ENCODE measurements around the gene RFC4.
"Not testable (repeated sequence)": the region's sequence is repeated elsewhere in the genome, so short reads cannot be mapped to it uniquely, and the experiment has no call there.

RFC4 gene

DNA sequence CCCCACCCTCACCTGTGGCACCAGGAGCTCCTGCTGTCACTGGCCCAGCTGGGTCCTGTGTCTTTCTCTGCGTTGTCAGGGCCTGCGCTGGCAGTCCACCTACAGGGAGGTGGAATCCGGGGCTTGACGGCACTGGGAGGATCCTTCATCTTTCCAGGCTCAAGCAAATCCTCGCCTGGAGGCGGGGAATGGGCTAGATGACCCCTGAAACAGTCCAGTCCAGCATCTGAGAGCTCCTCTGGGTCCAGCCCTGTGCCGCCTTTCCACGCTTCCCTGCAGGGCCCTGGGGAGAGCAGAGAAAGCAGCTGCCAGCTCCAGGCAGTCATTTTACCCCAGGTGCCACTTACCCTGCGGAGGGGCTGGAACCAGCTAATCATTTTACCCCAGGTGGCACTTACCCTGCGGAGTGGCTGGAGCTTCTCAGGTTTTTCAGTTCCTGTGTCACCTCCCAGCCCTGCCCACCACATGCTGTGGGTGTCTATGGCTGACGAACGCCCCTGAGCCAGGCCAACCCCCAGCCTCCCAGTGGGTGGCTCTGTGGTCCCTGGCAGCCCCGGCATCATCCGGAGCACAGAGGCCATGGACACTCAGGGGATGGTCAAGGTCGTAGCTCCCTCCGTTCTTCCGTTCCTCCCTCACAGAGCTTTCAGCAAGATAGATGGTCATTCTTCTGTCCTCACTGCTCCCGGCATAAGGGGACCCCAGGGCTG lies 18.3 kb upstream of the RFC4 start:
- no peak for DNase-seq

DNA sequence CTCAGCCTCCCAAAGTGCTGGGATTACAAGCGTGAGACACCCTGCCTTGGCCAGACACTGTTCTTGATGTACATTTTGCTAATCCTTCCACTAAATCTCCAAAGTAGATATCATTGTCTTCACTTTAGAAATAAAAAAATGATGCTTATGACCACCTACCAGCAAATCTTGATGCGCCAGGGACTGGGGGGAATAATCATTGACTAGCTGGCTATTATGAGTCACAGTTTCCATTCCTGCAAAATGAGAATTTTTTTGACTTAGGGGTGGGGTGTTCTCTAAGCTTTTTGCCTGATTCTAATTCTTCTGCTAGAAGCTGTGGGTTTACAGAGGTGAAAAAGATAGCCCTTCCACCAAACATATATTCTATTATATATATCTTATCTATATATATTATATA lies 17.1 kb upstream of the RFC4 start:
- DNase-seq, result no peak

DNA sequence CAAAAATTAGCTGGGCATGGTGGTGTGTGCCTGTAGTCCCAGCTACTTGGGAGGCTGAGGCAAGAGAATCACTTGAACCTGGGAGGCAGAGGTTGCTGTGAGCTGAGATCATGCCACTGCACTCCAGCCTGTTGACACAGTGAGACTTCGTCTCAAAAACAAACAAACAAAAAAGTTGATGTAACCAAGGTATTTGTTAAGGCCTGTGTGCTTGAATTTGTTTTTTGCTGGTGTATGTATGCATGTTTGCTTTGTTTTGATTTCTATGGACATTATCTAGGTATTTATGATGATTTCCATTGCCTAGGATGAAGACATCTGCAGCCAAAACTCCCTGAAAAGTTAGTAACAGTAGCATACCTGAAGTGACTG lies 16.1 kb upstream of the RFC4 start:
- not testable (repeated sequence) for DNase-seq

DNA sequence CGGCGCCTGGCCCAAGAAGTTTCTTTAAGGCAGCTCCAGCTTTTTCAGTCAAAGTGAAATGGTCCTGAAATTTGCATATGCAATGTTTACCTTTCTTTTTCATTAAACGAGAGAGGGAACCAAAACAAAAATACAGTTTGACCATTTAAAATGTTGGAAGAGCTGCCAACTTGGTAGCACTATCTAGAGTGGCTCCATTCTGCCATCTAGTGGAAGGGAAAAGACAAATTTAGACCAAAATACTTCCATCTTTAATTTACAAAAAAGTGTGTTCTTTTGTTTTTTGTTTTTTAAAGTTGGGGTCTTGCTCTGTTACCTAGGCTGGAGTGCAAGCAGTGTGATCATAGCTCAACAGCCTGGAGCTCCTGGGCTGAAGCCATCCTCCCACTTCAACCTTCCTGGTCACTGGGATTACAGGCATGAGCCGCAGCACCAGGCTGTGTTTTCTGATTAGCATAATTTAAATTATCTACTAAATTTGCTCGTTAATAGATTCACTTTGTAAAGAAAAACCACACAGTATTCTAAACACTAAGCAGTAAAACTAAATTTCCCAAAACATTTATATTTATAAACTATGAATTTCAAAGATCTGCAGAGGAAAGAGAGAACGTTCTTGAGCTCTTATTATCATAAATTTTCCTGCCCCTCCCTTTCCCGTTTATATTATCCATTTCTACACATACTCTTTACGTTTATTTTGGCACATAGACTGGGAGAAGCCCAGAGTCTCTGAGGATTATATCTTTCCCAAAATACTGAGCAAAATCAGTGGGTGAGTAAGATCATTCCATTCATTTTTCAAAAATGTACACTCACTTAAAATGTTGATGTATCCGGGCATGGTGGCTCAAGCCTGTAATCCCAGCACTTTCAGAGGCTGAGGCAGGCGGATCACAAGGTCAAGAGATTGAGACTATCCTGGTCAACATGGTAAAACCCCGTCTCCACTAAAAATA lies 15.4 kb upstream of the RFC4 start:
- no peak for DNase-seq

DNA sequence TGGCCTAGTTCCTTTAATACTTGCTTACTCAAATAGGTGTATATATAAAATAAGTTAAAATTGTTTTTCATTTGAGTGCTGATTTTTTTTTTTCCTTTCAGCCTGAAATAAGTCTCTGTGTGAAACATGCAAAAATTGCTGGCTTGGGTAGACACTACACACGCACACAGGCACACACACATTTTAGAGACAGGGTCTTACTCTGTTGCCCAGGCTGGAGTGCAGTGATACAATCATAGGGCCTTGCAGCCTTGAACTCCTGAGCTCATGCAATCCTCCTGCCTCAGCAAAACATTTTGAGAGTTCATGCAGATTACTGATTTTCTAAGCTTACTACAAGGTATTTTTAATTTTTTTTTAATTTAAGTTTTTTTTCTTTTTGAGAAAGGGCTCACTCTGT lies 12.7 kb upstream of the RFC4 start:
- no peak for DNase-seq

DNA sequence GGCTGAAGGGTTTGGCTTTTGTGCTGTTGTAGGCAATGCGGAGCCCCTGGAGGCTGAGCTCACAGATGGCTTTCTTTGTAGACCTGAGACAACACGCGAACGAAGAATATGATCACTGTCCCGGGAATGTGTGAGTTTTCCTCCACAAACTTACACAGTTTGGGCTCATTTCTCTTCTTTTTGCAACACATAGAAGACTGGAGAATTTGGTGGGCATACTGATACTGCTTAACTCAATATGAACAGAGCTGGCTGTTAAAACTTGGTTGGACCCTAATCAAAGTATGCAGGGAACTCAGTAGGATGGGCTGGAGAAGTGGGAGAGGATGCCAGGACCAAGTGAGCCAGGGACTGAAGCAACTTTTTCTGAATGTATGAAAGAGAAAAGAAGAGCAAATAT lies 12.2 kb upstream of the RFC4 start:
- DNase-seq, result no peak

DNA sequence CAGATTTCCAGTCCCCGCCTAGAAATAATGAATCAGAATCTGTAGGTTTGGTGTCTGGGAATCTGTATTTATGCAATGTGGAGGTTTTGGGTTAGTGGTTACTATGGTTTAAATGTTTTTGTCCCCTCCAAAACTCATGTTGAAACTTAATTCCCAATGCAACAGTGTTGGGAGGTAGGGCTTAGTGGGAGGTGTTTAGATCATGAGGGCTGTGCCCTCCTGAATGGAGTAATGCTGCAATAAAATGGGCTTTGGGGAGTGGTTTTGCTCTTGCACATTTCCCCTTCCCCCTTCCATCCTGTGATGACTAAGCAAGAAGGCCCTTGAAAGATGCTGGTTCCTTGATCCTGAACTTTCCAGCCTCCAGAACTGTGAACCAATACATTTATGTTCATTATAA lies 9.2 kb upstream of the RFC4 start:
- DNase-seq, result no peak

DNA sequence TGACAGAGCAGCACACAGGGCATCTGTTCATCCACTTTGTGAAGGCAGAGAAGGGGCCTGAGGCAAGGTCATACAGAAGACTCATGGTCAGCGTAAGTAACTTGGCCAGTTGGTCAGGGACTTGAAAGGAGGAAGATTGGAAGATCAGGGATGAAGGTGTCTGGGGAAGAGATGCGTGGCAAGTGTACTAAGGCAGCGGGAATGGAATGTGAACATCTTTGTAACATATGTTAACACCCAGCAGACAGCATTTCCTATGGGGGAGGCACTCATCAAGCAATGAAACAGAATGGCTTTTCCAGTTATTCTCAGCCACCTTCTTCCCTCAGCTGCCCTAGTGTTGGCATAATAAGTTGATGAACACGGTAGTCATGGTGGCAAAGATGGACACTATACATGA lies 7.8 kb upstream of the RFC4 start:
- no peak for DNase-seq

DNA sequence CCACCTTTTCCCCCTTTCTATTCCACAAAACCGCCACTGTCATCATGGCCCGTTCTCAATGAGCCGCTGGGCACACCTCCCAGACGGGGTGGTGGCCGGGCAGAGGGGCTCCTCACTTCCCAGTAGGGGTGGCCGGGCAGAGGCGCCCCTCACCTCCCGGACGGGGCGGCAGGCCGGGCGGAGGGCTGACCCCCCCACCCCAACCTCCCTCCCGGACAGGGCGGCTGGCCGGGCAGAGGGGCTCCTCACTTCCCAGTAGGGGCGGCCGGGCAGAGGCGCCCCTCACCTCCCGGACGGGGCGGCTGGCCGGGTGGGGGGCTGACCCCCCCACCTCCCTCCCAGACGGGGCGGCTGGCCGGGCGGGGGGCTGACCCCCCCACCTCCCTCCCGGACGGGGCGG lies 5.0 kb upstream of the RFC4 start:
- not testable (repeated sequence) for DNase-seq

DNA sequence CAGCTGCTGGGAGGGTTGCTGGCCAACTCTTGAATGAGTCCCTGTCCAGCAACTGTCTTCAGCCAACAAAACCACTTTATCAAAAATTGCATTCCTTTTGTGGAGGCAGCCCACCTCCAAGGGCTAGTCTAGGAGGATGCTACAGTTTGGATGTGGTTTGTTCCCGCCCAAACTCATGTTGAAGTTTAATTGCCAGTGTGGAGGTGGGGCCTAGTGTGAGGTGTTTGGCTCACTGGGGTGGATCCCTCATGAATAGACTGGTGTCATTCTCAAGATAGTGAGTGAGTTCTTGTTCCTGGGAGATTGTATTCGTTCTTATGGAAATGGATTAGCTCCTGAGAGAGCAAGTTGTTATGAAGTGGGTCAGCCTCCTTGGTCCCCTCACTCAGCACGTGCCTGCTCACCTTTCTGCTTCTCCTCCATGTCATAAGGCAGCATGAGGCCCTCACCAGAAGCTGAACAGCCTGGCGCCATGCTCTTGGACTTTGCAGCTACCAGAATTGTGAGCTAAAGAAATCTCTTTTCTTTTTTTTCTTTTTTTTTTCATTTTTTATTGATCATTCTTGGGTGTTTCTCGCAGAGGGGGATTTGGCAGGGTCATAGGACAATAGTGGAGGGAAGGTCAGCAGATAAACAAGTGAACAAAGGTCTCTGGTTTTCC lies 4.2 kb upstream of the RFC4 start:
- DNase-seq, result no peak

DNA sequence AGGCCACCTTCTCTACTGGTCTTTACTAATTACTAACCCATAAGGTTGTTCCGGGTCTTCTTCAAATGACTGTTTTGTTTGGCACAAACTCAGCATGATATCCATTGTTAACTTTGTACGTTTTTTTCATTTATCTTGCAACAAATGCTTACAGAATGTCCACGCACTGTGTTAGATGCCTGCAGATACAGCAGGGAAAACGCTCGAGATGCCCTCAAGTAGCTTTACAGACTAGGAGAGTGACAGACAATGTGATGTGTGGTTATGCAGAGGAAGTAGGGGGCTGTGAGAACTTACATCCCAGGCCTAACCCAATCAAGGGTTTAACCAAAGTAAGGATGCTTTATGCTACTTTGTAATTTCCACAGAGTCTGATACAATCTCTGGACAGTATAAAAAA lies 949 bp upstream of the RFC4 start:
- no peak for DNase-seq

DNA sequence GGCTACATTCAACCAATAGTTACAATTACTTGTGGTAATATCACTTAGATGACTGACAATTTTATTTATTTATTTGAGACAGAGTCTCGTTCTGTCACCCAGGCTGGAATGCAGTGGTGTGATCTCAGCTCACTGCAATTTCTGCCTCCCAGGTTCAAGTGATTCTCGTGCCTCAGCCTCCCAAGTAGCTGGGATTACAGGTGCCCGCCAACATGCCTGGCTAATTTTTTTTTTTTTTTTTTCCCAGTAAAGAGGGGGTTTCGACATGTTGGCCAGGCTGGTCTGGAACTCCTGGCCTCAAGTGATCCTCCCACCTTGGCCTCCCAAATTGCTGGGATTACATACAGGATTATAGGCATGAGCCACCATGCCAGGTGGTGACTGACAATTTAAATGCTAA lies 2.8 kb downstream of the RFC4 start:
- not testable (repeated sequence) for DNase-seq

DNA sequence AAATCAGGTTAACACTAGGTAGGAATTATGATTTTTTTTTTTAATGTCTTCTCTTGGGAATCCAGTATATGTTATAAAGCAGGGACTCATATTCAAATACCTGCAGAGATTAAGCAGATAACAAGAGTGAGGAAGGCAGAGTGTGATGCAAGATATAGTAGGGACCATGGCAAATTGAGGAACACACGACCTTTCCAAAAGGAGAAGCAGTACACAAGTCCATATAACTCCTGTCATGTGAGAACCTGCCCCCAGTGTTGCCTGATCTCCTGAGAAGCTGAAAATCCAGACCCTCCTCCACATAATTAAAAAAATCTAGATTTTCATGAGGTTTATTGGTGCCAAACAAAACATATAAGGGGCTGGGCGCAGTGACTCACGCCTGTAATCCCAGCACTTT lies 3.6 kb downstream of the RFC4 start:
- no peak for DNase-seq

DNA sequence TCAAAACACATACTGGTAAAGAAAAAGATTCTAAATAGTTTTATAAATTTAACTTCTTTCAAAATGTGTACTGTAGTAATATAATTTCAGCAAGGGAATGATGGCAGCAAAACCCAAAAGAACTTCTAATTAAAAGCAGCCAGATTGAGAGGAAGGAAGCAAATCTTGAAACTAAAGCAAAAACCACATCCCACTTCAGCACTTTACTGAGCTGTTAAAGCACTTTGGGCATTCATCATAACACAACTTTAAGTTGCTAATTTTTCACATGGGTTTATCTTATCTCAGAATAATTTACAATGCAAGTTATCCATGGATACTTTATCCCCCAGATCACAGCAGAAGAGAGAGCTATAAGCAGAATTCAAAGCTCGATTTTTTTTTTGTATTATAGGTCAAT lies 6.0 kb downstream of the RFC4 start:
- no peak for DNase-seq

DNA sequence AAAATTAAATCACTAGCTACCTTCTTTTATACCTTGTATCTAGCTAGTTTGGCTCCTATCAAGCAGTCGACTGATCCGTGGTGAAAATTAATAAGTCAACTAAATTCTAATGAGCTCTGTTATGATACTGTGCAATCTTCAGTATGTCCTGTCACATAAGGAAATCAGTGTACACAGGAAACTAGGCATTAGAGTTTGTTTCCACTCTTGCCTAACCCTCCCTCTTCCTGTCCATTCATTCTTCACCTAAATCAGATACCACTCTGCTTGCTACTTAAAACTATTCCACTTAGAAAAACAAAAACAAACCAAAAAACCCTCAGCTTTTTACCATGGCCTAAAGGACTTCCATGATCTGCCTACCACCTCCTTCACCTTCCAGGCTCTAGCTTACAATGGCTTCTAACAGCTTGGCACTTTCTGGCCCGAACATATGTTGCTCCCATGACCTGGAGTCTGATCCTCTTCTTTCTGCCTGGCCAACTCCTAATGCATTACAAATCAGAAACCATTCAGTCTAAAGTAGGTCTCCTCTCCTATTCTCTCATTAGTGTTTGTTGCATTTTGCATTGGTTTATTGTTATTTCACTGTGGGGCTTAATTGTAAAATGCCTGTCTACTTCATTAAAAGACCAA lies 7.9 kb downstream of the RFC4 start:
- DNase-seq, result no peak

DNA sequence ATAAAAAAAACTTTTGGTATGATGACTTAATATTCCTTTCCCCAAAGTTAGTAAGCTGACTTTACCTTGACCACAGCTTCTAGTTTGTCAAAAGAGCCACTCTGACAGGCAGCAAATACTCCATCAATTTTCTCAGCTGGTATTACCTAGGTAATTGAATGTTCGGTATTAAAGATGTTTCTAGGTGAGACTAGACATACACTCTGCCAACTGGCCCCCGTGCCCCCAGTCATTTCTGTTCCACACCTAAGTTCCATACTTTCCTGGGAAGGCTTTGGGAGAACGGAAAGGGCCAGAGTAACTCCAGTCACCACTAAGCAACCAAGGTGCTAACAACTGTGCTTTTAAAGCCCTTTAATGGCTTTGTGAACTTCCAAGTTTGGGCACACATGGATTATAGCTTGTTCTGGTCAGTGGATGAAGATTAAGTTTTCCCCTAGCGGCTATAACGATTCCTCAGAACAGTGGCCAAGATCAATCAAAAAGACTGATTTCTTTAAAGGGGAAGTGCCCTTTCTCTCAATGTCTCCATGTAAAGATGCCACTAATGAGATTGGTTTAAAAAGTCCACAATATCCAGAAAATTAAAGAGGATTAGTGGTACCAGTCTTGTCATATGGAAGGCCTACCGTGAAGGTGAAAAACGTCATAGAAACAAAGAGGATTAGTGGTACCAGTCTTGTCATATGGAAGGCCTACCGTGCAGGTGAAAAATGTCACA lies 15.9 kb downstream of the RFC4 start:
- DNase-seq, result no peak

DNA sequence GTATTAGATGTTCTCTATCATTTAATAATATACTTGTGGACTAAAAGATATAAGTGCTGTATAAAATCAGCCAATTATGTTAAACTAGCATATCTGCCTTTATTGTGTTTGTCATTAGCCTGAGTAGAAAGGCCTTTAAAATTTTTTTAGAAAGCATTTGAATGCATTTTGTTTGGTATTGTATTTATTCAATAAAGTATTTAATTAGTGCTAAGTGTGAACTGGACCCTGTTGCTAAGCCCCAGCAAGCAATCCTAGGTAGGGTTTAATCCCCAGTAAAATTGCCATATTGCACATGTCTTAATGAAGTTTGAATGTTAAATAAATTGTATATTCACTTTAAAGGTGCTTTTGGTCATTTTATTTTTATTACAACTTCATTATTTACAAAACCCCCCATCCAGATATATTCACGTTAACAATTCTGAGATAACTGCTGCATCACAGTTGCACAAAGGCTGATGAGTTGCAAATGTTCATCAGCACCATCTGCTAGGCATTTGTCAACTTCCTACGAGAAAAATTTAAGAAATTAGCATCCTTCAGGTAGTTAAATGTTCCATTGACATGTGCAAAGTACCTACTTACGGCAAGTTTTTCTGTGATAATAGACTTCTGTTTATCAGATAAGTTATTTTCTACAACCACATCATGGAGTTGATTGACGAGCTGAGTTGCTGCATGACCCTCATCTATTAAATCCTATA lies 16.6 kb downstream of the RFC4 start:
- no peak for DNase-seq

DNA sequence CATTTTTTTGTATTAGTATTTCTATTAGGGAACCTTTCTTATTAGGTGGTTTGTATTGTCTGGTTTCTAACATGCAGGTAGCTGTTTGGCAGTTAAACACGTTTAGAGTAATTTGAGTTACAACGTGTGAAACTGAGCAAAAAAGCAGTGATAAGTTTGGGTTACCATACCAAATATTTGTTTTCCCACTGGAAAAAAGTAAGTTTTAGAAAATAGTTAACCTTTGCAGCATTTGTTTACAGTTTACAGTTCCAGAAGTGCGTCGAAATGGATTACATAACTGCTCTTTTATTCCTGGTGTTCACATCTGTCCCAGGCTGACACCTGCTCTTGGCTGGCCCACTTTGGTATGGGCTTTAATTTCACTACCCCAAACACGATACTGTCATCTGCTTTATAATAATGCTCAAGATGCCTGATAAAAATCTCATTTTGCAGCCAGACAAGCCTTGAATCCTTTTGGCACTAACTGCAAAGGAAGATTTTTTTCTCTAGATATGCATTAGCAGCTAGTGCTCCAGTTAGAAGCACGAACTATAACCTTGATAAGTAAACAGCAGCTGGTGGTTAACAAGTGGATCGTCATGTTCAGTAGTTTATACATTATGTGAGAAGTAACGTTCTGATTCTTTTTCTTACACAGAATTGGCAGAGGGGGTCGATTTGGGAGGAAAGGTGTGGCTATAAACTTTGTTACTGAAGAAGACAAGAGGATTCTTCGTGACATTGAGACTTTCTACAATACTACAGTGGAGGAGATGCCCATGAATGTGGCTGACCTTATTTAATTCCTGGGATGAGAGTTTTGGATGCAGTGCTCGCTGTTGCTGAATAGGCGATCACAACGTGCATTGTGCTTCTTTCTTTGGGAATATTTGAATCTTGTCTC lies 17.6 kb downstream of the RFC4 start:
- DNase-seq, result no peak

DNA sequence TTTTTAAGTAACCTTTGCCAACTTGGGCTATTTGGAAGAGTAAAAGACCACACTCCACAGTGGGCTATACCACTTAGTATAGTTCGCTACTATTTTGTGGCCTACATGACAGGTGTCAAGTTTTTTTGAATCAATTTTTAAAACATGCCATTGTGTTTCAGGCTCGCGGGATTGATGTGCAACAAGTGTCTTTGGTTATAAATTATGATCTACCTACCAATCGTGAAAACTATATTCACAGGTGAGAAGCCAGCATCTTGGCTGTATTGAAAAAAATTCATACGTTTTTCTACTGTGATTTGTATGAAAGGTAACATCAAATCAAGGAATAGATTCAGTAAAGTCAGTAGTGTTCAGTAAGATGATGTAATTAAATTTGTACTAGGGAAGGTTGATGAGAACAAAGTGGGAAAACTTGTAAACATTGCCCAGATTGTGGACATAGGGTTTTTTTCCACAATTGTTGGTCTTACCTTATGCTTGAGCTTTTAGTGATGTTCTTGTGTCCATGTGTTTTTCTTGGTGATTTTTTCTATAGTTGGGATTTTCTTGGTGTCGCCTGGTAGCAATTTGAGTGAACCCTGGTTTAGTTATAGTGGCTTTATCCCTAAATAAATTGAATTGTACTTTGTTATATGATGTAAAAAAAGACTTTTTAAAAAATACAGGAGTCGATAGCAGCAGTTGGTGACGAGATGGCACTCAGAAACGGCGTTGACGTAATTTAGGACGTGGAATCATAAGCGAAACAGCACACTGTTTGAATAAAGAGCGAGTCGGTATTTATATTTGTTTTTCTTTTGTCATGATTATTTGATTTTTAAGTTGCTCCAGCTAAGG lies 18.4 kb downstream of the RFC4 start:
- no peak for DNase-seq

DNA sequence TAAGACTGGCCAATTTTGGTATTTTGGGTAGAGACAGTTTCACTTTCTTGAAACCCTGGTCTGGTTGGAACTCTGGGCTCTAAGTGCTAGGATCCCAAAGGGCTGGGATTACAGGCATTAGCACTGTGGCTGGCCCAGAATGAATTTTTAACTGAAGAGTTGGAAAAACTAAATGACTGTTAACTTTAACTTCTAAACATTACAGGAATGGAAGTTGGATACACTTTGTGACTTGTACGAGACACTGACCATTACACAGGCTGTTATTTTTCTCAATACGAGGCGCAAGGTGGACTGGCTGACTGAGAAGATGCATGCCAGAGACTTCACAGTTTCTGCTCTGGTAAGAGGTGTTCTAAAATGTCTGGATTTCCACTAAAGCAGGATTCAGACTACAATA lies 19.4 kb downstream of the RFC4 start:
- no peak for DNase-seq

All from activated T-cell treated with anti-CD3 and anti-CD28 coated beads for 4 hours (primary cell).